Natural killer cell (primary cell): ENCODE measurements around the gene KCP. TPM values are rescaled to one million over a fixed set of nuclear protein-coding genes. Genes with fewer than 3 reads are reported as not detected.

Experiments
- ATAC-seq, 3 donors: fragments of 150-1000 bp in 2 of 3; fragments of 200-7000 bp in 1 of 3; cut with Tn5 transposase; 1 replicate in 1 of 3; 2 replicates in 2 of 3; pipeline ENCODE4 v1.10.0; 2021; ENCODE audit warnings: mild to moderate bottlenecking in 2 of 3, moderate library complexity in 2 of 3
- DNase-seq, 2 donors: peaks; one replicate each; pipeline versions ENCODE4 v3.0.0 to v3.0.0-alpha.2; 2013 to 2021; ENCODE audit warnings: mixed read lengths in 1 of 2
- H3K27ac ChIP-seq: one replicate; pipeline ENCODE4 v1.5.1; 2013; ENCODE audit warnings: mild to moderate bottlenecking, low read length
- H3K27me3 ChIP-seq: one replicate; pipeline ENCODE4 v1.6.1; 2013; ENCODE audit warnings: low read length; ENCODE audit not compliant: control insufficient read depth, insufficient read depth
- H3K36me3 ChIP-seq: one replicate; pipeline ENCODE4 v1.6.1; 2013; ENCODE audit warnings: low read length; ENCODE audit not compliant: control insufficient read depth, insufficient read depth
- H3K4me1 ChIP-seq: one replicate; pipeline ENCODE4 v1.6.1; 2013; ENCODE audit warnings: low read length; ENCODE audit not compliant: control insufficient read depth, insufficient read depth
- H3K4me3 ChIP-seq: one replicate; pipeline ENCODE4 v1.5.1; 2013; ENCODE audit warnings: low read length
- H3K9me3 ChIP-seq: one replicate; pipeline ENCODE4 v1.6.1; 2013; ENCODE audit warnings: low read length; ENCODE audit not compliant: control insufficient read depth, insufficient read depth
- H3K27ac Mint-ChIP-seq, 2 donors: one replicate each; pipeline ENCODE4 v1.8.0; 2022; ENCODE audit warnings: mild to moderate bottlenecking in 2 of 2, mixed read lengths in 2 of 2, moderate library complexity in 1 of 2
- H3K27me3 Mint-ChIP-seq, 2 donors: one replicate each; pipeline ENCODE4 v1.8.0; 2022; ENCODE audit warnings: low read depth in 2 of 2, mixed read lengths in 2 of 2
- H3K36me3 Mint-ChIP-seq: one replicate; pipeline ENCODE4 v1.8.0; 2022; ENCODE audit warnings: mixed read lengths
- H3K4me1 Mint-ChIP-seq, 2 donors: one replicate each; pipeline ENCODE4 v1.8.0; 2022; ENCODE audit warnings: mixed read lengths in 2 of 2
- H3K4me3 Mint-ChIP-seq: one replicate; pipeline ENCODE4 v1.8.0; 2022; ENCODE audit warnings: mild to moderate bottlenecking, moderate library complexity, mixed read lengths
- H3K9me3 Mint-ChIP-seq, 2 donors: one replicate each; pipeline ENCODE4 v1.8.0; 2022; ENCODE audit warnings: mixed read lengths in 2 of 2
- WGBS: methylation state at CpG from one replicate; pipeline ENCODE4 v1.1.7; 2013; ENCODE audit warnings: missing lambda C conversion rate; ENCODE audit not compliant: insufficient coverage; 5-methylcytosine and 5-hydroxymethylcytosine counted together
- intact Hi-C: fragments of 100-400 bp; cut with micrococcal nuclease; formaldehyde crosslinking; loops from one replicate; pipeline ENCODE4 v1.14.2; 2022
- total RNA-seq, 4 donors: library from RNA; stranded (reverse); fragments of 120-200 nt in 1 of 4; gene quantifications; one replicate each; pipeline versions ENCODE4 v1.2.3 to v1.2.4, GENCODE V29; 2013 to 2022
- TF ChIP-seq, protein P1 (sequence below): fragments of 200-600 bp; IDR thresholded peaks from one replicate; pipeline ENCODE4 v1.8.0; 2022; ENCODE audit warnings: antibody characterized with exemption

The KCP gene
- total RNA-seq, 3 donors from 2014 or later (not counting 1 experiment from before 2014, with no cell fraction given): 0.49 to 0.95 TPM; not detected in 1

DNA sequence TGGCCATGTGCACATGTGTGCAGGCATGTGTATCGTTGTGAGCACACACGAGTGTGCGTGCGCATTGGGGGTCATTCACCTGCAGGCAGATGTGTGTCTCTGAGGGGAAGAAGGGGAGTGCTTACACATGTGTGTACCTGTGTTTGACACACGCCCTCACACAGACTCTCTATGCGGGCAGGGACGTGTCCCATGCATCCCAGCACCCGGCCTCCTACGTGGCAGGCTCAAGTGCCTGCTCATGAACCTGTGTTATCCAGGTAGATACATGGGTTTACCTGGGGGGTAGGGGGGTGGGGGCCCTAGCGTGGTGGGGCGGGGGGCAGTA, 18.6 kb downstream of the KCP start:
- Histone ChIP-seq H3K4me1 (peaks cover 4% of the 10 kb centered on the region), H3K4me3 (no peak overlapping the region), H3K27me3 (peaks cover 12% of the 10 kb centered on the region), H3K36me3 (no peaks in the 10 kb centered on the region), H3K9me3 (no peaks in the 10 kb centered on the region), H3K27ac (no peak overlapping the region)
- H3K9me3 Mint-ChIP-seq: no peaks in the 10 kb centered on the region
- intact Hi-C loops: no loop called here
- H3K36me3 Mint-ChIP-seq: no peaks in the 10 kb centered on the region
- no peak for ATAC-seq
- H3K27ac Mint-ChIP-seq: no peak overlapping the region
- no peak overlapping the region for H3K4me3 Mint-ChIP-seq
- H3K27me3 Mint-ChIP-seq: peaks cover 0 to 5% of the 10 kb centered on the region in 2 donors
- no peak for DNase-seq
- TF ChIP-seq, protein P1, sequence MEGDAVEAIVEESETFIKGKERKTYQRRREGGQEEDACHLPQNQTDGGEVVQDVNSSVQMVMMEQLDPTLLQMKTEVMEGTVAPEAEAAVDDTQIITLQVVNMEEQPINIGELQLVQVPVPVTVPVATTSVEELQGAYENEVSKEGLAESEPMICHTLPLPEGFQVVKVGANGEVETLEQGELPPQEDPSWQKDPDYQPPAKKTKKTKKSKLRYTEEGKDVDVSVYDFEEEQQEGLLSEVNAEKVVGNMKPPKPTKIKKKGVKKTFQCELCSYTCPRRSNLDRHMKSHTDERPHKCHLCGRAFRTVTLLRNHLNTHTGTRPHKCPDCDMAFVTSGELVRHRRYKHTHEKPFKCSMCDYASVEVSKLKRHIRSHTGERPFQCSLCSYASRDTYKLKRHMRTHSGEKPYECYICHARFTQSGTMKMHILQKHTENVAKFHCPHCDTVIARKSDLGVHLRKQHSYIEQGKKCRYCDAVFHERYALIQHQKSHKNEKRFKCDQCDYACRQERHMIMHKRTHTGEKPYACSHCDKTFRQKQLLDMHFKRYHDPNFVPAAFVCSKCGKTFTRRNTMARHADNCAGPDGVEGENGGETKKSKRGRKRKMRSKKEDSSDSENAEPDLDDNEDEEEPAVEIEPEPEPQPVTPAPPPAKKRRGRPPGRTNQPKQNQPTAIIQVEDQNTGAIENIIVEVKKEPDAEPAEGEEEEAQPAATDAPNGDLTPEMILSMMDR: no peak
- 96% methylated on average over 9 of the region's 11 CpGs for WGBS
- H3K4me1 Mint-ChIP-seq: no peaks in the 10 kb centered on the region

DNA sequence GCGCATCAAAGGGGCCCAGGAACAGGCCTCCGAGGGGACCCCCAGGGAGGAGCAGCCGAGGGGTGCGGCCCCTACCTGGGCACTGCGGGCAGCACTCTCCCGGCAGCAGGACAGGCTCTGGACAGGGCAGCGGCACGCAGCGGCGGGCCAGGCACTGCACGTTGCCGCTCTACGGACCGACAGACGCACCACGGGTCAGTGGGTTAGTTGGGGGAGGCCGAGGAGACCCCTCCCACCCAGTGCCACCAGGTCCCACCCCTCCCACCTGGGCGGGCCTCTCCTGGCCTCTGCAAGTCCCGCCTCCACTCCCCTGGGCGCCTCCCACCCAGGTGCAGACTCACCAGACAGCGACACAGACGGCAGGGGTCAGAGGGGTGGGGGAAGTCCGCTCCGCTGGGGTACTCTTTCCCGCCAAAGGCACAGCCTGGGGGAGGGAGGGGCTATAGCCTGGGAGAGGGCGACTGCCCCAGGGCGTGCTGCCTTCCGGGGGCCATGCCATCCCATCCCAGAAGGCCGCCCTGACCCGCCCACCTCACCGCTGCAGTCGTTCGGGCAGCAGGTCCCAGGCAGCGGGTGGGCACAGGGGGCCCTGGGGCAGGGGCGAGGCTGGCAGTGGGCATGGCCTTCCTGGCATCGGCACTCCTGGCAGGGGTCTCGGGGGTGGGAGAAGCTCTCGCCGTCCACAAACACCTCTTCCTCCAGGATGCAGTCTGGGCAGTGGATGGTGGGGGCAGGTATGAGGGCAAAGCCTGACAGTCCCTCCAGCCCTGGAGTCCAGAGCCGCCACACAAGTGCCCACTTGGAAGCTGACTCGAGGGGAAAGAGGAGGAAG, 19.2 kb downstream of the KCP start:
- peaks cover 0 to 4% of the 10 kb centered on the region in 2 donors for H3K27me3 Mint-ChIP-seq
- H3K27ac Mint-ChIP-seq: no peak overlapping the region
- peaks cover 12% of the 10 kb centered on the region for H3K27me3 ChIP-seq
- 45% methylated on average over 35 of the region's 41 CpGs for WGBS
- no peaks in the 10 kb centered on the region for H3K4me1 Mint-ChIP-seq
- DNase-seq: peak in 1 of 2 donors; percentile 34
- H3K9me3 Mint-ChIP-seq: no peaks in the 10 kb centered on the region
- no peaks in the 10 kb centered on the region for H3K9me3 ChIP-seq
- H3K36me3 Mint-ChIP-seq: no peaks in the 10 kb centered on the region
- H3K4me3 Mint-ChIP-seq: no peak overlapping the region
- TF ChIP-seq, protein P1: no peak
- no peak overlapping the region for H3K27ac ChIP-seq
- peak in 2 of 3 donors; percentile 18 to 39 for ATAC-seq
- H3K4me3 ChIP-seq: no peak overlapping the region
- H3K36me3 ChIP-seq: no peaks in the 10 kb centered on the region
- intact Hi-C loops: no loop called here
- peaks cover 4% of the 10 kb centered on the region for H3K4me1 ChIP-seq

DNA sequence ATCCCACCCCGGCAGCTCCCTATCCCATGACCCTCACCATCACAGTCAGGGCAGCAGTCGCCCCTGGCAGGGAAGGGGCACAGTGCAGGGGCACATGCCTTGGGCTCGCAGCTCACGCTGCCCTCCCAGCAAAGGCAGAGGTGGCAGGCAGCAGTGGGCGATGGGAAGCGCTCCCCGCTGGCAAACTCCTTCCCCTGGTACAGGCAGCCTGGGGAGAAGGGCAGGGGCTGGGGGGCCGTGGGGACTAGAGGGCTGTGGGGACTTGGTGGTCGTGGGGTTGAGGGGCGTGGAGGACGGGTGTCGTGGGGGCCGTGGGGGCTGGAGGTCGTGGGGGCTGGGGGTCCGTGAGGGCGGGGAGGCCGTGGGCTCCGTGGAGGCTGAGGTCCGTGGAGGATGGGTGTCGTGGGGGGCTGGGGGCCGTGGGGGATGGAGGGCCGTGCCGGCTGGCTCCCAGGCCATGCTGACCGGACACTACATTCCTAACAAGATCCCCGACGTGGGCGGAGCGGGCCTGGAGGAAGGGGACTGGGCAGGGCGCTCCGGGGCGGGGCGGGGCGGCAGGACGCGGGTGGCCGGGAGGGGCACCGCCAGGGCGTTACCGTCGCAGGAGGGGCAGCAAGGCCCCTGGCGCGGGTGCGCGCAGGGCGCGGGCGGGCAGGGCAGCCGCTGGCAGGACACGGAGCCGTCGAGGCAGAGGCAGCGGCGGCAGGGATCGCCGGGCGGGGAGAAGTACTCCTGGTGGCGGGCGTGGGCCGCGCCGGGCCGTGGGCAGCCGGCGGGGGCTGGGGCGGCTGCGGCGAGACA, 20.0 kb downstream of the KCP start:
- no peaks in the 10 kb centered on the region for H3K9me3 ChIP-seq
- no peak overlapping the region for H3K4me3 Mint-ChIP-seq
- H3K36me3 ChIP-seq: no peaks in the 10 kb centered on the region
- no peak overlapping the region for H3K27ac ChIP-seq
- no peak for DNase-seq
- H3K4me1 ChIP-seq: peaks cover 4% of the 10 kb centered on the region
- H3K36me3 Mint-ChIP-seq: no peaks in the 10 kb centered on the region
- intact Hi-C loops: no loop called here
- no peaks in the 10 kb centered on the region for H3K9me3 Mint-ChIP-seq
- TF ChIP-seq, protein P1: no peak
- H3K4me1 Mint-ChIP-seq: no peaks in the 10 kb centered on the region
- H3K4me3 ChIP-seq: no peak overlapping the region
- no peak overlapping the region for H3K27ac Mint-ChIP-seq
- peak in 1 of 3 donors; percentile 50 for ATAC-seq
- WGBS: 19% methylated on average over 65 of the region's 67 CpGs
- peaks cover 12% of the 10 kb centered on the region for H3K27me3 ChIP-seq
- peaks cover 0 to 6% of the 10 kb centered on the region in 2 donors for H3K27me3 Mint-ChIP-seq
